ENCODE results near the gene OGN.
"Not testable (repeated sequence)": the region's sequence is repeated elsewhere in the genome, so short reads cannot be mapped to it uniquely, and the experiment has no call there.

Gene OGN

DNA sequence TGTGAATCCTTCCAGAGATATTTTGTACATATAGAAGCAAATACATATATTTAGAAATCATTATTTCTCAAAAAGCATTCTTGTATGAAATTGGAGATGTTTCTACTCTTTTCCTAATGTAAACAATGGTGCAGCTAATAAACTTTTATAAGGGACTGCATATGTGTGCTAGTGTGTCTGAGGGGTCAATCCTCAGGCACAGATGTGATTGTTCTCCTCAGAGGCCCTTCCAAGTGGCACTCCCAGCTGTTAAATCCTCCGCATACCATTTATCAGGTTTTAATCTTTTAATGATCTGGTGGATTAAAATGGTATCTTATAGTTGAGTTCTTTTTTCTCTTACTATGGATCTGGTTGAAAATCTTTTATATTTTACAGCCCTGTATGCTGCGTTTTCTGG lies 25.5 kb upstream of the OGN start:
- H3K27ac ChIP-seq: no peak overlapping the region
- no peaks in the 10 kb centered on the region for H3K9me3 ChIP-seq
- no peaks in the 10 kb centered on the region for H3K27me3 ChIP-seq
- no peak overlapping the region for H3K9ac ChIP-seq
- no peak for TF ChIP-seq Cebpa-rat (IDR thresholded peaks at IDR 0.05)
- peaks cover 7% of the 10 kb centered on the region; the same call in 1 of the 2 replicates for H3K36me3 ChIP-seq
- H3K4me1 ChIP-seq: no peaks in the 10 kb centered on the region
- H3K4me2 ChIP-seq: no peak overlapping the region
- H3K4me3 ChIP-seq: no peak overlapping the region
- H4K20me1 ChIP-seq: no peaks in the 10 kb centered on the region

GRCh38 chr9:92426501-92427145 lies 22.2 kb upstream of the OGN start:
- peaks cover 7% of the 10 kb centered on the region; the same call in 1 of the 2 replicates for H3K36me3 ChIP-seq
- no peak for TF ChIP-seq Cebpa-rat (IDR thresholded peaks at IDR 0.05)
- no peak overlapping the region for H3K9ac ChIP-seq
- no peak overlapping the region for H3K4me3 ChIP-seq
- no peaks in the 10 kb centered on the region for H4K20me1 ChIP-seq
- H3K9me3 ChIP-seq: no peaks in the 10 kb centered on the region
- no peaks in the 10 kb centered on the region for H3K27me3 ChIP-seq
- H3K4me2 ChIP-seq: no peak overlapping the region
- H3K4me1 ChIP-seq: no peaks in the 10 kb centered on the region
- no peak overlapping the region for H3K27ac ChIP-seq

- Histone ChIP-seq H4K20me1 (no peaks in the 10 kb centered on the region), H3K9me3 (no peaks in the 10 kb centered on the region), H3K36me3 (peaks cover 2% of the 10 kb centered on the region; the same call in 1 of the 2 replicates), H3K27me3 (no peaks in the 10 kb centered on the region), H3K4me1 (no peaks in the 10 kb centered on the region), H3K9ac (no peak overlapping the region), H3K4me3 (no peak overlapping the region), H3K4me2 (no peak overlapping the region), H3K27ac (no peak overlapping the region)
- no peak for TF ChIP-seq Cebpa-rat (IDR thresholded peaks at IDR 0.05)
Observed at GRCh38 chr9:92425474-92425873, 21.1 kb upstream of the OGN start.

GRCh38 chr9:92424340-92424739 lies 20.0 kb upstream of the OGN start, which contains the start of gene OMD:
OMD (minus strand) TSS chr9:92424471; CDS start chr9:92417558, 6,913 bp downstream.
- Histone ChIP-seq H3K36me3 (no peaks in the 10 kb centered on the region), H3K27ac (no peak within 1 kb of the TSS), H3K4me3 (no peak within 1 kb of the TSS), H3K9ac (no peak within 1 kb of the TSS), H4K20me1 (no peaks in the 10 kb centered on the region), H3K27me3 (no peaks in the 10 kb centered on the region), H3K4me2 (no peak within 1 kb of the TSS), H3K9me3 (no peaks in the 10 kb centered on the region), H3K4me1 (no peaks in the 10 kb centered on the region)
- no peak for TF ChIP-seq Cebpa-rat (IDR thresholded peaks at IDR 0.05)

DNA sequence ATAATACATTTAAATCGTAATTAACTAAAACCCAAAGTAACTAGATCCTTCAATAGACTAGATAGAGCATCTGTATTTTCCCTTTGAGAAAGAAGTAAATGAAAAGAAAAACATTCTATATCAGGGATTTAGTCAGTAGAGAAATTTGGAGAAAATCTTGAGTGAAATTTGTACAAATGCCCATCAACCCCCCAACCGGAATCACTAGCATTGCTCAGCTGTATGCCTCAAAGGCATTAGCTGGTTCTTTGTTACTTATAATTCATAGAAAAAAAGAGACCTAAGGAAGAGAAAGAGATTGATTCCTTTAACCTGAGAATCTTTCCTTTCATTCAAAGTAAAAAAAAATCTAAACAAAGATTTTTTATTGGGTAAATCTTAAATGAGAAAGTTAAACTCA lies 19.2 kb upstream of the OGN start:
- no peaks in the 10 kb centered on the region for H4K20me1 ChIP-seq
- no peaks in the 10 kb centered on the region for H3K36me3 ChIP-seq
- no peak overlapping the region for H3K4me3 ChIP-seq
- no peak overlapping the region for H3K27ac ChIP-seq
- TF ChIP-seq Cebpa-rat (IDR thresholded peaks at IDR 0.05): no peak
- H3K4me1 ChIP-seq: no peaks in the 10 kb centered on the region
- no peak overlapping the region for H3K4me2 ChIP-seq
- no peak overlapping the region for H3K9ac ChIP-seq
- no peaks in the 10 kb centered on the region for H3K9me3 ChIP-seq
- no peaks in the 10 kb centered on the region for H3K27me3 ChIP-seq

GRCh38 chr9:92422611-92423338 lies 18.4 kb upstream of the OGN start:
- H3K4me3 ChIP-seq: no peak overlapping the region
- H3K4me2 ChIP-seq: no peak overlapping the region
- no peak for TF ChIP-seq Cebpa-rat (IDR thresholded peaks at IDR 0.05)
- H4K20me1 ChIP-seq: no peaks in the 10 kb centered on the region
- H3K27me3 ChIP-seq: no peaks in the 10 kb centered on the region
- H3K9me3 ChIP-seq: no peaks in the 10 kb centered on the region
- H3K27ac ChIP-seq: no peak overlapping the region
- H3K4me1 ChIP-seq: no peaks in the 10 kb centered on the region
- no peak overlapping the region for H3K9ac ChIP-seq
- no peaks in the 10 kb centered on the region for H3K36me3 ChIP-seq

DNA sequence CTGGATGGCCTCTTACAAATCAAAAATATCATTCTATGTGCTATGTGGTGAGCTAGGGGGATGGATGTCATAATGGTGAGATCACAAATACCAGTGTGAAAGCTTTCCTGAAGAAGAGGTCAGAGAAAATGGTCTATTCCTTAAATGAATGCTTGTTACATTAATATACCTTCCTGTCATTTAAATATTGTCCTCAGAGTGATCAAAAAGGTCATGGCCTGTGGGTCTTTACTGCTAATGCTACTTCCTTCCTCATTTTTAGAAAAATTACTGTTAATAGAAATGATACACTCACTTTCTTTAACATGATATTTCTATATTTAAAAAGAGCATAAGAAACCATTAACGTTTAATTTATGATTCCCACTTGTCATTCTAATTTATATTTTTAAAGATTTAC lies 10.2 kb upstream of the OGN start:
- Histone ChIP-seq H3K27ac (no peak overlapping the region), H3K9ac (no peak overlapping the region), H3K9me3 (no peaks in the 10 kb centered on the region), H4K20me1 (no peaks in the 10 kb centered on the region), H3K4me2 (peak overlapping the region; percentile 42; the same call in 1 of the 2 replicates), H3K36me3 (no peaks in the 10 kb centered on the region), H3K4me3 (no peak overlapping the region), H3K4me1 (peaks cover 7% of the 10 kb centered on the region), H3K27me3 (no peaks in the 10 kb centered on the region)
- no peak for TF ChIP-seq Cebpa-rat (IDR thresholded peaks at IDR 0.05)

DNA sequence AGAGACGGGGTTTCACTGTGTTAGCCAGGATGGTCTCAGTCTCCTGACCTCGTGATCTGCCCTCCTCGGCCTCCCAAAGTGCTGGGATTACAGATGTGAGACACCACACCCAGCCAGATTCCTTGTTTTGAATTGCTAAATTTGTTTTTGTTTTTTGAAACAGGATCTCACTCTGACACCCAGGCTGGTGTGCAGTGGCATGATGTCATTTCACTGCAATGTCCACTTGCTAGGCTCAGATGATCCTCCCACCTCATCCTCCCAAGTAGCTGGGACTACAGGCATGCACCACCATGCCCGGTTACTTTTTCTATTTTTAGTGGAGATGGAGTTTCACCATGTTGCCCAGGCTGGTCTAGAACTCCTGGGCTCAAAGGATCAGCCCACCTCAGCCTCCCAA lies 6.8 kb upstream of the OGN start:
- not testable (repeated sequence) for H3K4me3 ChIP-seq, H3K9me3 ChIP-seq, H4K20me1 ChIP-seq, H3K4me2 ChIP-seq, H3K9ac ChIP-seq, H3K27ac ChIP-seq, H3K27me3 ChIP-seq, H3K36me3 ChIP-seq
- H3K4me1 ChIP-seq: peaks cover 17% of the 10 kb centered on the region

DNA sequence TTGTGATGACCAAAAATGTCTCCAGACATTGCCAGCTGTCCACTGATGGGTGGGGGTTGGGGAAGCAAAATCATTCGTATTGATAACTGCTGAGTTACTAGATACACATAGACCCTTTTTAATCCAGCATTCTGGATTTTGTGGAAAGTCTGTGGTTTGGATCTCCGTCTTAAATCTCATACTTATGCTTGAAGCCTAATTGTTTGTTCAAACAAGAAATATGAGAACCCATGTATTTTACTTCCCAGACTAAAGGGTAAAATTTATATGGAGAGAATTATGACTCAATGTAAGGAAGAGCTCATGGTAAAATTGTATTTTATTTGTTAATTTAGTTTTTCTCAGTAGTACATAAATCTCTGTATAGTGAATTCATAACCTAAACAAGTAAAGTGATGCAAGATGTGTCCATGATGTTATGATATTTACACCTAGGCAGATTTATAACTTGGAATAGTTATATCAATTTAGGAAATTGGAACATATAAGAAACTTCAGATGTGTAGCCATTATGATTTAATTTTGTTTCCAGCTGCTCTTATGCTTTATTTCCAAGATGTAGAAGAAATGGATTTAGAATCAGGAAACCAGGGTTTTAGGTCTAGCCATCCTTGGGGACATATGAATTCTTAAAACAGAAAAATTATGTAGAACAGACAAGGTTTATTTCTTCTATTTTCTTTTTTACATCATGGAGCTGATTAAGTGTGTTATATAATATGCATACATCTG lies 4.5 kb upstream of the OGN start:
- TF ChIP-seq Cebpa-rat (IDR thresholded peaks at IDR 0.05): no peak
- Histone ChIP-seq H3K27me3 (no peaks in the 10 kb centered on the region), H3K27ac (no peak overlapping the region)

DNA sequence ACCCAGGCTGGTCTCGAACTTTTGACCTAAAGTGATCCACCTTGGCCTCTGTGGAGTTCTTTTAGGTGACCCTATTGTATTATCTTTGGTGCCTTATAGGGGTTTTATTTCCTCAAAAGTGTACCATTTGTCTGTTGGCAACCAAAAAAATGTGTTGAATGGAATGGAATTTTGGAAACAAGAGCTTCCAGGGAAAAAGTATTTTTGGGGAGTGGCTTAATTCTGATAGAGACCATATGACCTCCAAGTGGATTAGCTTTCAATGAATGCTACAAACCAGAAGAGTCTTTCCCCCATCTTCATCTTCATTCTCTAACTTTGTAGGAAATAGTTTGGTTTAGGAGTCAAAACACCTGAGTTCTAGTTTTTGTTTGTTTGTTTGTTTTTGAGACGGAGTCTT lies 3.4 kb upstream of the OGN start:
- Histone ChIP-seq H3K9me3 (no peaks in the 10 kb centered on the region), H3K36me3 (no peaks in the 10 kb centered on the region), H3K27me3 (no peaks in the 10 kb centered on the region), H3K4me3 (no peak overlapping the region), H3K4me1 (peaks cover 18% of the 10 kb centered on the region), H3K4me2 (no peak overlapping the region), H4K20me1 (no peaks in the 10 kb centered on the region), H3K9ac (no peak overlapping the region), H3K27ac (no peak overlapping the region)
- no peak for TF ChIP-seq Cebpa-rat (IDR thresholded peaks at IDR 0.05)

More for the DNA sequence above, 4.5 kb upstream of the OGN start:
- Histone ChIP-seq H3K9ac (no peak overlapping the region), H4K20me1 (no peaks in the 10 kb centered on the region), H3K4me3 (no peak overlapping the region), H3K36me3 (no peaks in the 10 kb centered on the region), H3K9me3 (no peaks in the 10 kb centered on the region), H3K4me1 (peaks cover 18% of the 10 kb centered on the region), H3K4me2 (no peak overlapping the region)
